ENCODE data around the gene TSNAXIP1.
"Not testable (repeated sequence)": the region's sequence is repeated elsewhere in the genome, so short reads cannot be mapped to it uniquely, and the experiment has no call there.

The TSNAXIP1 gene

DNA sequence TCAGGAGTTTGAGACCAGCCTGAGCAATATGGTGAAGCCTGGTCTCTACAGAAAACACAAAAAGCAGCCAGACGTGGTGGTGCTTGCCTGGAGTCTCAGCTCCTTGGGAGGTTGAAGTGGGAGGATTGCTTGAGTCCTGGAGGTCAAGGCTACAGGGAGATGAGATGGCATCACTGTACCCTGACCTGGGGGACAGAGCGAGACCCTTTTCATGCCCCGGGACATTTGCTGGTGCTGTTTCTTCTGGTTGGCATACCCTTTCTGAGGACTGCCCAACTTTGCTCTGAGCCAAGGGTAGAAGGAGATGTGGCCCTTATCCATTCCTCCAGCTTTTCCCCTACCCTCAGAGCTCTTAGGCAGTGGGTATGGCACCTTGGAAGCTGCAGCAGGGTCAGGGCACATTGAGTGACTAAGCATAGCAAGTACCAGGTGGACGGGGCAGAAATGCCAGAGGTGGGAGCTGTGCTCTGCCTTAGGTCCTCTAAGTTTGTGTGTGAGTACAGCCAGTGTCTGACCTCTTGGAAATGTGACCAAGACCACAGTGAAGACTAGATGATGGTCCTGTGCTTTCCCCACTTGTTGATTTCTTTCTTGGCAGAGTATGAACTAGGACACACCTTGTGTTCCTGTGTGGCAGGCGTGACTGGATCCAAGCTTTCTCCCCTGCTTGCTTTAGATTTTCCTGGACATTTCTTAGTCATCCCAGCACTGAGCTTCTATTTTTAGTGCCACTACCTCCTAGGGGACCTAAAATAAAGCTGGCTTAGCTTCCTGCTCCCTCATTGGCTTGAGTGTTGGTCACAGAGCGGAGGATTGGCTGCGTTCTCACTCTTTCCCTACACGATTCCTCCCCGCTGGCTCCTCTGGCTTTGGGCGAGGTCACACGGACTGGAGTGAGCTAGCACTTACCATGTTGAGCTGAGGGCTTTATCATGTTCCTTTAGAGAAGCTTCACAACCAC is 56.2 kb downstream of the TSNAXIP1 start:
- TF ChIP-seq, protein P1, sequence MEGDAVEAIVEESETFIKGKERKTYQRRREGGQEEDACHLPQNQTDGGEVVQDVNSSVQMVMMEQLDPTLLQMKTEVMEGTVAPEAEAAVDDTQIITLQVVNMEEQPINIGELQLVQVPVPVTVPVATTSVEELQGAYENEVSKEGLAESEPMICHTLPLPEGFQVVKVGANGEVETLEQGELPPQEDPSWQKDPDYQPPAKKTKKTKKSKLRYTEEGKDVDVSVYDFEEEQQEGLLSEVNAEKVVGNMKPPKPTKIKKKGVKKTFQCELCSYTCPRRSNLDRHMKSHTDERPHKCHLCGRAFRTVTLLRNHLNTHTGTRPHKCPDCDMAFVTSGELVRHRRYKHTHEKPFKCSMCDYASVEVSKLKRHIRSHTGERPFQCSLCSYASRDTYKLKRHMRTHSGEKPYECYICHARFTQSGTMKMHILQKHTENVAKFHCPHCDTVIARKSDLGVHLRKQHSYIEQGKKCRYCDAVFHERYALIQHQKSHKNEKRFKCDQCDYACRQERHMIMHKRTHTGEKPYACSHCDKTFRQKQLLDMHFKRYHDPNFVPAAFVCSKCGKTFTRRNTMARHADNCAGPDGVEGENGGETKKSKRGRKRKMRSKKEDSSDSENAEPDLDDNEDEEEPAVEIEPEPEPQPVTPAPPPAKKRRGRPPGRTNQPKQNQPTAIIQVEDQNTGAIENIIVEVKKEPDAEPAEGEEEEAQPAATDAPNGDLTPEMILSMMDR (IDR thresholded peaks at IDR 0.05; ENCODE audit: low read depth, low read length): no peak
- H3K4me3 ChIP-seq (ENCODE audit: low read depth, low read length): no peak overlapping the region

DNA sequence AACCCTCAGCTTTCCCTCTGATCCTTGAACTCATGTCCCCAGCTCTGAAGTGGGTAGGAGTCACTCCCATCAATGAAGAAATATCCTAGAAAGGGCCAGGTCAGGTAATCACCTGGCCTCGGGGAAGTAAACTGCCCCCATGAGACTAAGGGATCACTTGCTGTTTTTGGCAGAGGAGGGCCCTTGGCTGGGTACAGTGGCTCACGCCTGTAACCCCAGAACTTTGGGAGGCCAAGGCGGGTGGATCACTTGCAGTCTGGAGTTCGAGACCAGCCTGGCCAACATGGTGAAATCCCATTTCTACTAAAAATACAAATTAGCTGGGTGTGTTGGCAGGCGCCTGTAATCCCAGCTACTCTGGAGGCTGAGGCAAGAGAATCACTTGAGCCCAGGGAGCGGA is 57.4 kb downstream of the TSNAXIP1 start:
- not testable (repeated sequence) for H3K4me3 ChIP-seq (ENCODE audit: low read depth, low read length)

DNA sequence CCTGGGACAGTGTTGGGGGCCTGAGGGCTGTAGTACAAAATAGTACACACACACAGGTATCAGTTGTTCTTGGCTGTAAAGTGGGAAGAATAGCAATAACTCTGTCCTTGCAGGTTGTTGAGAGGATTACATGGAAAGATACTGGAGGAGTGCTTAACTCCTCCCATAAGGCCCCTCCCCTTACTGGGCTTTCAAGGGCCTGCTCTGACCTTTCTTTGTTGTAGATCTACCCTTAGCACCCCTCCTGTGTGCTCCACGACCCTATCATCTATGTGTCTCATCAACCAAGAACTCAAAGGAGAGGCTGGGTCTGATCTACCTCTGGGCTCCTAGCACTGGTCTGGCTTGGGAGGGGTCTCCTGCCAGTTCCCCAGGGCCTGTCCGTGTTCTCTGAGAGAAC is 57.9 kb downstream of the TSNAXIP1 start:
- TF ChIP-seq, protein P1 (IDR thresholded peaks at IDR 0.05; ENCODE audit: low read depth, low read length): no peak
- no peak overlapping the region for H3K4me3 ChIP-seq (ENCODE audit: low read depth, low read length)

DNA sequence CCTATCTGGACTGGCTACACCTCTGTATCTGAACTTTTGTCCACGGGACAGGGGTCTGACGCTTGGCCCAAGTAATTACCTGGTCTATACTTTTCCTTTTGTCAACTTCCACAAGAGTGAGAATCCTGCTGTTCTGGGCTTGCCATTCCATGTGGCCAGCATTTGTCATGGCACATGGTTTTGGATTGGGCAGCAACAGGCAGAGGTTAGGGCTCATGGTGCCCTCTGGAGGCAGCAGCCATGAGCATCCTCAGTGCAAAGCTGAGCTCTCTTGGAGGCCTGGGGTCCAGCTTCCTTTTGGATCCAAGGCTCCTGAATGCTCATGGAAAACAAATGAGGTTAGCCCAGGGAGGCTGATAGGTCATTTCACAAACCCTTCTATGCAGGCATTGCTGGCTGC is 58.6 kb downstream of the TSNAXIP1 start:
- TF ChIP-seq, protein P1 (IDR thresholded peaks at IDR 0.05; ENCODE audit: low read depth, low read length): no peak
- H3K4me3 ChIP-seq (ENCODE audit: low read depth, low read length): no peak overlapping the region

DNA sequence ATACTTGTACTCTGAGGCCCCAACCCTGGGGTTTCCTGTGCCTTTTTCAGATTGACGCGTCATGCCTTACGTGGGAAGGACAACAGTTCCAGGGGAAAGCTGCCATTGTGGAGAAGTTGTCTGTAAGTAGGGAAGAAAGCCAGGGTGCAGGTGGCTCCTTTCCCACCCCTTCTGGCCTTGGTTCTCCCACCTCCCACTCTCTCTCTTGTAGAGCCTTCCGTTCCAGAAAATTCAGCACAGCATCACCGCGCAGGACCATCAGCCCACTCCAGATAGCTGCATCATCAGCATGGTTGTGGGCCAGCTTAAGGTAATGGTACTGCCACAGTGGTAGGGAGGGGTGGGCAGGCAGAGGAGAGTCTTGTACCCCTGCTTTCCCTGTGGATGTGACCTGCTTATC is 61.6 kb downstream of the TSNAXIP1 start:
- no peak overlapping the region for H3K4me3 ChIP-seq (ENCODE audit: low read depth, low read length)
- TF ChIP-seq, protein P1 (IDR thresholded peaks at IDR 0.05; ENCODE audit: low read depth, low read length): no peak

DNA sequence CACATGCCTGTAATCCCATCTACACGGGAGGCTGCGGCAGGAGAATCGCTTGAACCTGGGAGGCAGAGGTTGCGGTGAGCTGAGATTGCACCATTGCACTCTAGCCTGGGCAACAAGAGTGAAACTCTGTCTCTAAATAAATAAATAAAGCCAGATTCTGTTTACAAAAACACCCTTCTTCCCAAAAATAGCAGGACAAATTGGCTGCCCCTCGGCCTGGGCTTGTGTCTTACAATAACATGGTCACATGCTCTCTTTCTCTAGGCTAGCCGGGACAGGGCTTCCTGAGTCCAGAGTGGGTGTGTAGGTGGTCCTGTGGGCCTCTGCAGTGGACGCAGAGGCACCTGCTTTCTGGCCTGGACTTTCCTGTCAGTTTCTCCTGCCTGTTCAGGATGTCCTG is 63.0 kb downstream of the TSNAXIP1 start:
- H3K4me3 ChIP-seq (ENCODE audit: low read depth, low read length): no peak overlapping the region
- TF ChIP-seq, protein P1 (IDR thresholded peaks at IDR 0.05; ENCODE audit: low read depth, low read length): no peak

DNA sequence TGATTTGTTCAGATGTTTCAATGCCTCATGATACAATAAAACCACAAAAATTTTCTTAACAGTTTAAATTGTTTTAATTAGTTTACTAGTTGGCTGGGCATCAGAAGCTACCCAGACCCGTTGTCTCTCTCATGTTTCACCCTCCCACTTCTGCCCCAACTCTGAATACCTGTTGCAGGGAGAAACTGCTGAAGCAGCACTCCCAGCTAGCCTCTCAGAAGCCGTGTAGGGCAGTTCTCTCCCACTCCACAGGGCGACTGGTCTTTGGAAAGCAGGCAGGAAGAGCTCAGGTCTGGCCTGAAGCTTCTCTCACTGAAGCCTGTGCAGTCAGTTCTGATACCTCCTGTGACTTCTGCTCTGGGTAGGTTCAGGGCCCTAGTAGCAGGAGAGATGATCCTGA is 64.6 kb downstream of the TSNAXIP1 start:
- H3K4me3 ChIP-seq (ENCODE audit: low read depth, low read length): no peak overlapping the region
- TF ChIP-seq, protein P1 (IDR thresholded peaks at IDR 0.05; ENCODE audit: low read depth, low read length): no peak
